ENCODE results near the gene LIPI. TPM values are rescaled to one million over a fixed set of nuclear protein-coding genes. Genes with fewer than 3 reads are reported as not detected.

The LIPI gene
- total RNA-seq, 1 experiment from 2014 or later = not detected

- no peak overlapping the region for H3K27ac Mint-ChIP-seq
- no peak overlapping the region for H2BK120ac ChIP-seq (ENCODE audit: low read depth, low read length, poor library complexity, severe bottlenecking)
- no peak overlapping the region for H4K8ac ChIP-seq (replicated peaks; ENCODE audit: insufficient read length, low read depth, low read length)
- H3K9me3 ChIP-seq (ENCODE audit: control insufficient read depth, low read depth, low read length) = no peaks in the 10 kb centered on the region
- H2BK12ac ChIP-seq (ENCODE audit: insufficient read length, low read depth, low read length) = no peak overlapping the region
- H3K23me2 ChIP-seq (ENCODE audit: insufficient read length, low read depth, low read length, poor library complexity, severe bottlenecking) = no peaks in the 10 kb centered on the region
- H3K4me3 Mint-ChIP-seq = no peak overlapping the region
- H3K4me2 ChIP-seq (ENCODE audit: insufficient read depth, insufficient read length, low read length) = no peak overlapping the region
- no peak overlapping the region for H4K5ac ChIP-seq (ENCODE audit: insufficient read length, low read depth, low read length)
- H2AFZ ChIP-seq (ENCODE audit: low read length) = no peak overlapping the region
- no peak overlapping the region for H3T11ph ChIP-seq (ENCODE audit: low read length)
- H2AK5ac ChIP-seq (ENCODE audit: insufficient read length, low read length) = no peak overlapping the region
- no peak for DNase-seq
- no peak overlapping the region for H3K14ac ChIP-seq (ENCODE audit: insufficient read depth, low read length)
- no peak overlapping the region for H3K18ac ChIP-seq (ENCODE audit: insufficient read length, low read depth, low read length)
- H3K27me3 Mint-ChIP-seq (ENCODE audit: low read depth) = peaks cover 1% of the 10 kb centered on the region; the same call in 1 of the 2 replicates
- TF ChIP-seq CTCF (conservative IDR thresholded peaks at IDR 0.05) = no peak
- no peaks in the 10 kb centered on the region for H3K79me1 ChIP-seq (ENCODE audit: insufficient read depth, low read depth, low read length, poor library complexity, severe bottlenecking)
- H2BK5ac ChIP-seq (ENCODE audit: insufficient read length, low read length) = no peak overlapping the region
- H3K56ac ChIP-seq (ENCODE audit: insufficient read length, low read depth, low read length) = no peak overlapping the region
- no peak overlapping the region for H3K27ac ChIP-seq (ENCODE audit: insufficient read length, low read depth, low read length)
- peaks cover 2% of the 10 kb centered on the region; the same call in 1 of the 2 replicates for H3K4me1 ChIP-seq (ENCODE audit: insufficient read depth, low read length)
- no peak overlapping the region for H2BK20ac ChIP-seq (ENCODE audit: low read depth, low read length, poor library complexity, severe bottlenecking)
- no peaks in the 10 kb centered on the region for H3K27me3 ChIP-seq (ENCODE audit: insufficient read depth, low read length)
- H4K91ac ChIP-seq (ENCODE audit: insufficient read length, low read depth, low read length) = no peak overlapping the region
- no peak overlapping the region for H3K4ac ChIP-seq (ENCODE audit: low read depth, low read length)
- H3K9ac ChIP-seq (ENCODE audit: extremely low read depth, insufficient read length, low read length) = no peak overlapping the region
- H3K36me3 Mint-ChIP-seq (ENCODE audit: insufficient read depth in 1 of 3, low read depth in 3 of 3) = peaks cover 0 to 5% (median 0%) of the 10 kb centered on the region in 3 experiments; a peak in 1 of 7 replicates
- H3K23ac ChIP-seq (ENCODE audit: insufficient read length, low read depth, low read length) = no peak overlapping the region
- H4K20me1 ChIP-seq (ENCODE audit: control insufficient read depth, insufficient read depth, insufficient read length) = no peaks in the 10 kb centered on the region
- no peak overlapping the region for H2BK15ac ChIP-seq (ENCODE audit: low read depth, low read length)
- H3K79me2 ChIP-seq (ENCODE audit: insufficient read depth, low read length) = no peaks in the 10 kb centered on the region
- H3K4me1 Mint-ChIP-seq = no peaks in the 10 kb centered on the region
- H3K9me3 Mint-ChIP-seq = peaks cover 70 to 77% of the 10 kb centered on the region in 2 experiments
Observed at GRCh38 chr21:14245711-14246110, 35.0 kb upstream of the LIPI start.
